ENCODE data around the gene UBASH3A. TPM values are rescaled to one million over a fixed set of nuclear protein-coding genes. Genes with fewer than 3 reads are reported as not detected.

Gene UBASH3A
- total RNA-seq, 1 donor from 2014 or later: not detected

DNA sequence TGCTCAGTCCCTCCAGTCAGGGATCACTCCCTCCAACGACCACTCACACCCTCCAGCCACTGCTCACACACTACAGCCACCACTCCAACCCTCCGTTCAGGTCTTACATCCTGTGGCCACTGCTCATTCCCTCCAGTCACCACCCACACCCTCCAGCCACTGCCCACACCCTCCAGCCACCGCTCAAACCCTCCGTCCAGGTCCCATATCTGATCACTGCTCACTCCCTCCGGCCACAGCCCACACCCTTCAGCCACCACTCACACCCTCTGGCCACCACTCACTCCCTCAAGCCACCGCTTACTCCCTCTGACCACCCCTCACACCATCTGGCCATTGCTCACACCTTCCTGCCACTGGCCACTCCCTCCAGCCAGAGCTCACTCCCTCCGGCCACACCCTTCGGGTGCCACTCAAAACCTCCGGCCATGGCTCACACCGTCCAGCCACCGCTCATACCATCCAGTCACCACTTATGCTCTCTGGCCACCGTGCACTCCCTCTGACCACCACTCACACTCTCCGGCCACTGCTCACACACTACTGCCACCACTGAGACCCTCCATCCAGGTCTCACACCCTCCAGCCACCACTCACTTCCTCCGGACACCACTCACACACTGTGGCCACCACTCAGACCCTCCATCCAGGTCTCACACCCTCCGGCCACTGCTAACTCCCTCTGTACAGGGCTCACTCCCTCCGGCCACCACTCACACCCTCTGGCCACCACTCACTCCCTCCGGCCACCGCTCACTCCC lies 32.6 kb upstream of the UBASH3A start:
- no peak overlapping the region for H3K4me3 ChIP-seq (ENCODE audit: low read depth, low read length)
- FAIRE-seq (peak; percentile 70), DNase-seq (ENCODE audit: low read depth) (no peak)
- no peaks in the 10 kb centered on the region for H3K36me3 ChIP-seq (ENCODE audit: control insufficient read depth, insufficient read depth, low read length)
- TF ChIP-seq, protein P1, sequence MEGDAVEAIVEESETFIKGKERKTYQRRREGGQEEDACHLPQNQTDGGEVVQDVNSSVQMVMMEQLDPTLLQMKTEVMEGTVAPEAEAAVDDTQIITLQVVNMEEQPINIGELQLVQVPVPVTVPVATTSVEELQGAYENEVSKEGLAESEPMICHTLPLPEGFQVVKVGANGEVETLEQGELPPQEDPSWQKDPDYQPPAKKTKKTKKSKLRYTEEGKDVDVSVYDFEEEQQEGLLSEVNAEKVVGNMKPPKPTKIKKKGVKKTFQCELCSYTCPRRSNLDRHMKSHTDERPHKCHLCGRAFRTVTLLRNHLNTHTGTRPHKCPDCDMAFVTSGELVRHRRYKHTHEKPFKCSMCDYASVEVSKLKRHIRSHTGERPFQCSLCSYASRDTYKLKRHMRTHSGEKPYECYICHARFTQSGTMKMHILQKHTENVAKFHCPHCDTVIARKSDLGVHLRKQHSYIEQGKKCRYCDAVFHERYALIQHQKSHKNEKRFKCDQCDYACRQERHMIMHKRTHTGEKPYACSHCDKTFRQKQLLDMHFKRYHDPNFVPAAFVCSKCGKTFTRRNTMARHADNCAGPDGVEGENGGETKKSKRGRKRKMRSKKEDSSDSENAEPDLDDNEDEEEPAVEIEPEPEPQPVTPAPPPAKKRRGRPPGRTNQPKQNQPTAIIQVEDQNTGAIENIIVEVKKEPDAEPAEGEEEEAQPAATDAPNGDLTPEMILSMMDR (IDR thresholded peaks at IDR 0.05; ENCODE audit: insufficient read depth, low read length, severe bottlenecking): no peak
- peaks cover 5% of the 10 kb centered on the region for H3K27me3 ChIP-seq (ENCODE audit: control insufficient read depth, insufficient read depth, low read length)

- FAIRE-seq (no peak), DNase-seq (ENCODE audit: low read depth) (no peak)
- TF ChIP-seq, protein P1 (IDR thresholded peaks at IDR 0.05; ENCODE audit: insufficient read depth, low read length, severe bottlenecking): no peak
- Histone ChIP-seq H3K36me3 (ENCODE audit: control insufficient read depth, insufficient read depth, low read length) (no peaks in the 10 kb centered on the region), H3K4me3 (ENCODE audit: low read depth, low read length) (no peak overlapping the region), H3K27me3 (ENCODE audit: control insufficient read depth, insufficient read depth, low read length) (peaks cover 14% of the 10 kb centered on the region)
Measured at GRCh38 chr21:42373196-42373907, 30.4 kb upstream of the UBASH3A start.

GRCh38 chr21:42373908-42374455 lies 29.7 kb upstream of the UBASH3A start:
- no peak for DNase-seq (ENCODE audit: low read depth)
- Histone ChIP-seq H3K4me3 (ENCODE audit: low read depth, low read length) (no peak overlapping the region), H3K27me3 (ENCODE audit: control insufficient read depth, insufficient read depth, low read length) (peaks cover 14% of the 10 kb centered on the region), H3K36me3 (ENCODE audit: control insufficient read depth, insufficient read depth, low read length) (no peaks in the 10 kb centered on the region)
- no peak for FAIRE-seq
- TF ChIP-seq, protein P1 (IDR thresholded peaks at IDR 0.05; ENCODE audit: insufficient read depth, low read length, severe bottlenecking): no peak

GRCh38 chr21:42374457-42374856 lies 29.2 kb upstream of the UBASH3A start:
- Histone ChIP-seq H3K36me3 (ENCODE audit: control insufficient read depth, insufficient read depth, low read length) (no peaks in the 10 kb centered on the region), H3K27me3 (ENCODE audit: control insufficient read depth, insufficient read depth, low read length) (peaks cover 14% of the 10 kb centered on the region), H3K4me3 (ENCODE audit: low read depth, low read length) (no peak overlapping the region)
- no peak for FAIRE-seq
- TF ChIP-seq, protein P1 (IDR thresholded peaks at IDR 0.05; ENCODE audit: insufficient read depth, low read length, severe bottlenecking): no peak
- DNase-seq (ENCODE audit: low read depth): no peak

DNA sequence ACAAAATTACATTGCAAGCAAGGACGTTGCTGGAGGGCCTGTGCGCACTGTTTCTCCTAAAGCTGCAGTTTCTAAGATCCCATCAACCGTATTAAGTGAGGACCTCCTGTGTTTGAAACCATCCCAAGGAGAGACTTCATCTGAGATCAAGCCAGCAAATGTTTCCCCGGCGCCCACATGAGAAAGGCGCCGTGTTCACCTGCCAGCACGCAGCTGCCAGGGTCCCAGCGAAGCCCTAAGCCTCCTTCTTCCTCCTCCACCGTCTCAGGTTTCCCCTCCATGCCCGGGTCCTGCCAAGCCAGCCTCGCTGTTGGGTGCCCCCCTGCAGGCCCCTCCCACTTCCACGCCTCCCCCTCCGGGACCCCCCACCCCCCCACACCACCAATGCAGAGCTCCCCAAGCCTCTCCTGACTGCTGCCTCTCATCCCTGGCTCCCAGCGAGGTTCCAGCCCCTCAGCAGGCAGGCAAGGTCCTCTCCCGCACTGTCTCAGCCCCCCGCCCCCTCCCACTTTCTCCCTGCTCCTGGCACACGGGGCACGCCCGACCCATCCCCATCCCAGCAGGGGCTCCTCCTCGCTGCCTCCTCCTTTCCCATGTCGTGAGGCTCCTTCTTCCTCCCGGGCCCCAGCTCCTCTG lies 28.7 kb upstream of the UBASH3A start:
- H3K27me3 ChIP-seq (ENCODE audit: control insufficient read depth, insufficient read depth, low read length): peaks cover 14% of the 10 kb centered on the region
- H3K4me3 ChIP-seq (ENCODE audit: low read depth, low read length): no peak overlapping the region
- H3K36me3 ChIP-seq (ENCODE audit: control insufficient read depth, insufficient read depth, low read length): no peaks in the 10 kb centered on the region
- FAIRE-seq (no peak), DNase-seq (ENCODE audit: low read depth) (no peak)
- TF ChIP-seq, protein P1 (IDR thresholded peaks at IDR 0.05; ENCODE audit: insufficient read depth, low read length, severe bottlenecking): no peak

Measured in bronchial epithelial cell (primary cell).